Skeletal muscle cell (primary cell): ENCODE results near the gene ADGRA3.

Source experiments
- DNase-seq: peaks from one replicate; pipeline ENCODE4 v3.0.0-alpha.2; 2010; ENCODE audit warnings: low read depth
- H3K4me3 ChIP-seq: 2 replicates; pipeline ENCODE4 v1.5.1; 2011; ENCODE audit warnings: low read depth, mild to moderate bottlenecking, control low read depth, low read length, moderate library complexity

ADGRA3 gene

GRCh38 chr4:22515888-22516541 is at the start of gene ADGRA3:
ADGRA3 (minus strand) TSS chr4:22516066; CDS start chr4:22515784, 282 bp downstream.
- H3K4me3 ChIP-seq: peak within 1 kb of the TSS; percentile 70
- no peak for DNase-seq

- no peak for DNase-seq
- no peak overlapping the region for H3K4me3 ChIP-seq
Observed at GRCh38 chr4:22556495-22556894, 40.6 kb upstream of the ADGRA3 start.

GRCh38 chr4:22554670-22555069 is 38.8 kb upstream of the ADGRA3 start:
- DNase-seq: no peak
- H3K4me3 ChIP-seq: no peak overlapping the region

- no peak for DNase-seq
- H3K4me3 ChIP-seq: no peak overlapping the region
Observed at GRCh38 chr4:22553560-22553959, 37.7 kb upstream of the ADGRA3 start.

- DNase-seq: no peak
- H3K4me3 ChIP-seq: no peak overlapping the region
Observed at GRCh38 chr4:22552812-22553211, 36.9 kb upstream of the ADGRA3 start.

GRCh38 chr4:22551550-22551949 is 35.7 kb upstream of the ADGRA3 start:
- DNase-seq: no peak
- H3K4me3 ChIP-seq: no peak overlapping the region

GRCh38 chr4:22546299-22546698 is 30.4 kb upstream of the ADGRA3 start:
- H3K4me3 ChIP-seq: no peak overlapping the region
- DNase-seq: no peak

- no peak for DNase-seq
- no peak overlapping the region for H3K4me3 ChIP-seq
Observed at GRCh38 chr4:22539251-22539650, 23.4 kb upstream of the ADGRA3 start.

GRCh38 chr4:22537864-22538263 is 22.0 kb upstream of the ADGRA3 start:
- no peak for DNase-seq

GRCh38 chr4:22534374-22534773 is 18.5 kb upstream of the ADGRA3 start:
- DNase-seq: no peak
- H3K4me3 ChIP-seq: no peak overlapping the region

More at GRCh38 chr4:22537864-22538263, 22.0 kb upstream of the ADGRA3 start:
- no peak overlapping the region for H3K4me3 ChIP-seq

- H3K4me3 ChIP-seq: no peak overlapping the region
- no peak for DNase-seq
Observed at GRCh38 chr4:22532896-22533295, 17.0 kb upstream of the ADGRA3 start.

- no peak for DNase-seq
- H3K4me3 ChIP-seq: no peak overlapping the region
Observed at GRCh38 chr4:22532117-22532516, 16.3 kb upstream of the ADGRA3 start.

- DNase-seq: no peak
- H3K4me3 ChIP-seq: no peak overlapping the region
Observed at GRCh38 chr4:22531311-22532019, 15.6 kb upstream of the ADGRA3 start.

GRCh38 chr4:22524895-22525294 is 9.0 kb upstream of the ADGRA3 start:
- no peak for DNase-seq
- H3K4me3 ChIP-seq: no peak overlapping the region

GRCh38 chr4:22522706-22523501 is 7.0 kb upstream of the ADGRA3 start:
- no peak for DNase-seq
- no peak overlapping the region for H3K4me3 ChIP-seq

- no peak overlapping the region for H3K4me3 ChIP-seq
- no peak for DNase-seq
Observed at GRCh38 chr4:22522206-22522605, 6.3 kb upstream of the ADGRA3 start.

- DNase-seq: no peak
- H3K4me3 ChIP-seq: no peak overlapping the region
Observed at GRCh38 chr4:22521240-22521639, 5.4 kb upstream of the ADGRA3 start.

GRCh38 chr4:22515145-22515887 is 550 bp downstream of the ADGRA3 start:
- peak overlapping the region; percentile 70 for H3K4me3 ChIP-seq
- no peak for DNase-seq

- no peak for DNase-seq
- H3K4me3 ChIP-seq: peak overlapping the region; percentile 70
Observed at GRCh38 chr4:22514481-22514880, 1.4 kb downstream of the ADGRA3 start.

- DNase-seq: no peak
- peak overlapping the region; percentile 70 for H3K4me3 ChIP-seq
Observed at GRCh38 chr4:22514001-22514400, 1.9 kb downstream of the ADGRA3 start.
